A549 treated with dexamethasone at 1 μM for 4 hours (cell line): ENCODE data around the gene BEND5. TPM values are rescaled to one million over a fixed set of nuclear protein-coding genes. Genes with fewer than 3 reads are reported as not detected.

ENCODE experiments used
- total RNA-seq: library from RNA; stranded (reverse); fragments of 200-300 nt; extraction: Qiagen RNA extraction; gene quantifications from 5 replicates; pipeline ENCODE4 v1.2.3, GENCODE V29; 2022

Gene BEND5, protein sequence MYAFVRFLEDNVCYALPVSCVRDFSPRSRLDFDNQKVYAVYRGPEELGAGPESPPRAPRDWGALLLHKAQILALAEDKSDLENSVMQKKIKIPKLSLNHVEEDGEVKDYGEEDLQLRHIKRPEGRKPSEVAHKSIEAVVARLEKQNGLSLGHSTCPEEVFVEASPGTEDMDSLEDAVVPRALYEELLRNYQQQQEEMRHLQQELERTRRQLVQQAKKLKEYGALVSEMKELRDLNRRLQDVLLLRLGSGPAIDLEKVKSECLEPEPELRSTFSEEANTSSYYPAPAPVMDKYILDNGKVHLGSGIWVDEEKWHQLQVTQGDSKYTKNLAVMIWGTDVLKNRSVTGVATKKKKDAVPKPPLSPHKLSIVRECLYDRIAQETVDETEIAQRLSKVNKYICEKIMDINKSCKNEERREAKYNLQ
- not detected in 5 replicates for total RNA-seq

DNA sequence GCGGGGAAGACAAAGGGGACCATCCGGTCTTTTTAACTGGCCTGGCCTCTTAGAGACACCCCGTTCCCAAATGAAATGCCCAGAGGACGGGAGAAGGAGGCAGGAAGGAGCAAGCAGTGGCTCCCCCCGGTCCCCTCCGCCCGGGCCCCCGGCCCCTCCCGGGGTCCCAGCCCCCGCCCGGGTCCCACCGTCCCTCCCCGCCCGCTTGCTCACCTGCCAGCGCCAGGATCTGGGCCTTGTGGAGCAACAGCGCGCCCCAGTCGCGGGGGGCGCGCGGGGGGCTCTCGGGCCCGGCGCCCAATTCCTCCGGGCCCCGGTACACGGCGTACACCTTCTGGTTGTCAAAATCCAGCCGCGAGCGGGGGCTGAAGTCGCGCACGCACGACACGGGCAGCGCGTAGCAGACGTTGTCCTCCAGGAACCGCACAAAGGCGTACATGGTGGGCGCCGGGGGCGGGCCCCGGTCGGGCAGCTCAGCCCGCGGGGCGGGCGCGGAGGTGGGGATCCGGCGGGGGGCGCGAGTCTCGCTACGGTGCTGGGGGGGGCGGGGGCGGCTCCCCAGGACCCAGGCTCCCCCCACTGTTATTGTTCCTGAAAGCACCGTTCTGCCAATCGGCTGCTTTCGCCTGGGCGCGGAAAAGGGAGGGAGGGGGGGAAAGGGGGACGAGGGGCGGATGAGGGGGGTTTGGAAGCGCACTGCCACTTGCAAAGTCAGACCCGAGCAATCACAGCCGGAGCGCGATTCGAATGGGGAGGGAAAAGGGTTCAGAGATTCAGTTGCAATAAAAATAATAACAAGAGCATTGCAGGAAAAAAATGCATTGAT is at the start of gene BEND5:
BEND5 (minus strand) TSS at position 499 of the 826 bp plus-strand sequence; CDS start at position 439, 60 bp downstream.

